IMR-90 (cell line): ENCODE data around the gene OR7C2. TPM values are rescaled to one million over a fixed set of nuclear protein-coding genes. Genes with fewer than 3 reads are reported as not detected.

ENCODE experiments used
- ATAC-seq: fragments of 200-7000 bp; cut with Tn5 transposase; 2 replicates; pipeline ENCODE4 v1.9.1; 2020; ENCODE audit warnings: low read depth, mild to moderate bottlenecking, moderate library complexity
- BruUV-seq: library from RNA; stranded (reverse); fragments of 400-500 nt; replicated peaks from 2 replicates; lab custom pipeline; 2021; lab: Mats Ljungman, UMichigan
- CTCF ChIA-PET: fragments of 300-600 bp; formaldehyde crosslinking; extraction: SDS; loops from one replicate; lab custom pipeline; 2021; ENCODE audit warnings: antibody characterized with exemption; lab: Yijun Ruan, JAX
- POLR2A ChIA-PET: fragments of 300-600 bp; sonication (Branson Sonifier 250); formaldehyde crosslinking; loops from one replicate; lab custom pipeline; 2022; ENCODE audit warnings: antibody characterized with exemption; ENCODE audit not compliant: unreplicated experiment; lab: Charles Lee
- DNase-seq: peaks from one replicate; pipeline ENCODE4 v3.0.0; 2013
- H2AFZ ChIP-seq: replicated peaks from 2 replicates; pipeline ENCODE3; 2013; ENCODE audit warnings: low read length, mild to moderate bottlenecking; ENCODE audit not compliant: poor library complexity
- H2AK5ac ChIP-seq: 2 replicates; pipeline ENCODE4 v1.6.1; 2013; ENCODE audit warnings: low read depth, low read length, inconsistent platforms
- H2AK9ac ChIP-seq: replicated peaks from 2 replicates; pipeline ENCODE3; 2013; ENCODE audit warnings: mild to moderate bottlenecking, low read depth, low read length, moderate library complexity; ENCODE audit not compliant: poor library complexity
- H2BK120ac ChIP-seq: 2 replicates; pipeline ENCODE4 v1.6.1; 2013; ENCODE audit warnings: low read depth, low read length, inconsistent platforms
- H2BK15ac ChIP-seq: 3 replicates; pipeline ENCODE4 v1.6.1; 2013; ENCODE audit warnings: low read depth, low read length, inconsistent platforms
- H2BK20ac ChIP-seq: 2 replicates; pipeline ENCODE4 v1.6.1; 2013; ENCODE audit warnings: low read depth, mild to moderate bottlenecking, inconsistent platforms, low read length, moderate library complexity
- H2BK5ac ChIP-seq: 2 replicates; pipeline ENCODE4 v1.6.1; 2013; ENCODE audit warnings: mild to moderate bottlenecking, low read depth, low read length, inconsistent platforms; ENCODE audit not compliant: poor library complexity, severe bottlenecking
- H3K14ac ChIP-seq: replicated peaks from 2 replicates; pipeline ENCODE4 v1.6.1; 2013; ENCODE audit warnings: low read depth, low read length, inconsistent platforms
- H3K18ac ChIP-seq: 2 replicates; pipeline ENCODE4 v1.6.1; 2013; ENCODE audit warnings: low read depth, low read length, control low read depth
- H3K23ac ChIP-seq: 2 replicates; pipeline ENCODE4 v1.6.1; 2013; ENCODE audit warnings: low read depth, low read length, inconsistent platforms
- H3K27ac ChIP-seq: 2 replicates; pipeline ENCODE4 v1.5.1; 2013; ENCODE audit warnings: mild to moderate bottlenecking, control low read depth, low read length; ENCODE audit not compliant: insufficient read depth
- H3K27me3 ChIP-seq: 2 replicates; pipeline ENCODE4 v1.6.1; 2013; ENCODE audit warnings: low read length; ENCODE audit not compliant: control insufficient read depth, insufficient read depth
- H3K36me3 ChIP-seq: 2 replicates; pipeline ENCODE4 v1.6.1; 2013; ENCODE audit warnings: low read length, mixed read lengths; ENCODE audit not compliant: control insufficient read depth, insufficient read depth
- H3K4ac ChIP-seq: 2 replicates; pipeline ENCODE4 v1.6.1; 2013; ENCODE audit warnings: low read depth, low read length, inconsistent platforms
- H3K4me1 ChIP-seq: 2 replicates; pipeline ENCODE4 v1.6.1; 2013; ENCODE audit warnings: low read length, mixed read lengths; ENCODE audit not compliant: control insufficient read depth, insufficient read depth
- H3K4me2 ChIP-seq: 2 replicates; pipeline ENCODE4 v1.6.1; 2013; ENCODE audit warnings: low read depth, mild to moderate bottlenecking, control low read depth, low read length, moderate library complexity
- H3K4me3 ChIP-seq: 2 replicates; pipeline ENCODE4 v1.5.1; 2013; ENCODE audit warnings: low read depth, mild to moderate bottlenecking, control low read depth, low read length, moderate library complexity; ENCODE audit not compliant: insufficient read depth
- H3K56ac ChIP-seq: 2 replicates; pipeline ENCODE4 v1.6.1; 2013; ENCODE audit warnings: low read length, inconsistent platforms; ENCODE audit not compliant: insufficient read depth; ENCODE audit errors: extremely low read depth
- H3K79me1 ChIP-seq, 2 experiments: 2 replicates each; pipeline ENCODE4 v1.6.1; 2013; ENCODE audit warnings: low read length in 2 of 2, inconsistent platforms in 1 of 2, low read depth in 1 of 2
- H3K9ac ChIP-seq: 2 replicates; pipeline ENCODE4 v1.6.1; 2013; ENCODE audit warnings: low read depth, low read length, control low read depth
- H3K9me1 ChIP-seq: 2 replicates; pipeline ENCODE4 v1.6.1; 2013; ENCODE audit warnings: low read length, inconsistent platforms; ENCODE audit not compliant: insufficient read depth
- H3K9me3 ChIP-seq: 2 replicates; pipeline ENCODE4 v1.6.1; 2013; ENCODE audit warnings: low read length; ENCODE audit not compliant: control insufficient read depth, insufficient read depth
- H4K20me1 ChIP-seq: 2 replicates; pipeline ENCODE4 v1.6.1; 2013; ENCODE audit warnings: low read length, inconsistent platforms; ENCODE audit not compliant: insufficient read depth
- H4K5ac ChIP-seq: 2 replicates; pipeline ENCODE4 v1.6.1; 2013; ENCODE audit warnings: mild to moderate bottlenecking, low read depth, low read length, control low read depth
- H4K8ac ChIP-seq, 2 experiments: 2 replicates each; pipeline ENCODE4 v1.6.1; 2013; ENCODE audit warnings: low read depth in 2 of 2, low read length in 2 of 2, control low read depth in 1 of 2, inconsistent platforms in 1 of 2
- H4K91ac ChIP-seq: 2 replicates; pipeline ENCODE4 v1.6.1; 2013; ENCODE audit warnings: low read depth, low read length, inconsistent platforms; ENCODE audit not compliant: insufficient read depth
- NFE2L2 ChIP-seq: fragments of 150-350 bp; IDR thresholded peaks from 2 replicates; pipeline ENCODE4 v1.6.1; 2016; ENCODE audit warnings: low read depth, mild to moderate bottlenecking, low read length
- WGBS, 2 experiments: methylation state at CpG; one replicate each; pipeline versions ENCODE4 v1.1.5 to v1.1.7; 2013; ENCODE audit warnings: missing lambda C conversion rate in 2 of 2; ENCODE audit not compliant: insufficient read length in 1 of 2; ENCODE audit errors: extremely low coverage in 2 of 2; 5-methylcytosine and 5-hydroxymethylcytosine counted together
- dilution Hi-C: fragments of 300-500 bp; cut with HindIII; formaldehyde crosslinking; loops from one replicate; pipeline ENCODE4 v1.14.3; 2018; ENCODE audit warnings: low sequenced_read_pairs; ENCODE audit not compliant: unreplicated experiment
- in situ Hi-C: fragments of 300-500 bp; cut with MboI; formaldehyde crosslinking; loops from 3 replicates; pipeline ENCODE4 v1.14.3; 2019; ENCODE audit warnings: low sequenced_read_pairs, inconsistent platforms, mixed read lengths
- intact Hi-C: fragments of 100-400 bp; cut with micrococcal nuclease; formaldehyde crosslinking; loops from 2 replicates; pipeline ENCODE4 v1.10.0; 2022
- polyA plus RNA-seq, 3 experiments: library from polyadenylated mRNA; depleted of rRNA; stranded (reverse); fragments of >200 nt; gene quantifications; 2 replicates each; pipeline ENCODE4 v1.2.3, GENCODE V29; 2012; ENCODE audit warnings: low replicate concordance in 1 of 3
- total RNA-seq: library from RNA; depleted of rRNA; stranded (reverse); fragments of >200 nt; gene quantifications from 2 replicates; pipeline ENCODE4 v1.2.3, GENCODE V29; 2012
- TF ChIP-seq, protein P1 (sequence below): fragments of 150-350 bp; IDR thresholded peaks from 2 replicates; pipeline ENCODE4 v1.6.1; 2016; ENCODE audit warnings: low read depth, mild to moderate bottlenecking, low read length, moderate library complexity, borderline replicate concordance

The OR7C2 gene
- total and polyA plus RNA-seq, 2 of the 4 experiments (the other 2 are of a cell fraction) = not detected

- Histone ChIP-seq H3K4ac (no peak overlapping the region), H4K8ac (no peak overlapping the region), H2BK20ac (no peak overlapping the region), H3K9me3 (peaks cover 21% of the 10 kb centered on the region), H2AK5ac (no peak overlapping the region), H3K4me3 (no peak overlapping the region), H4K5ac (no peak overlapping the region), H3K18ac (no peak overlapping the region), H2BK15ac (no peak overlapping the region), H2BK120ac (no peak overlapping the region), H3K4me1 (no peaks in the 10 kb centered on the region), H3K14ac (no peak overlapping the region), H2AK9ac (no peak overlapping the region), H2AFZ (no peak overlapping the region), H3K9ac (no peak overlapping the region), H3K27ac (no peak overlapping the region), H4K91ac (no peak overlapping the region), H3K56ac (no peak overlapping the region), H4K20me1 (no peaks in the 10 kb centered on the region), H3K9me1 (no peaks in the 10 kb centered on the region), H3K4me2 (no peak overlapping the region), H3K79me1 (no peaks in the 10 kb centered on the region), H3K36me3 (no peaks in the 10 kb centered on the region), H2BK5ac (no peak overlapping the region), H3K27me3 (no peaks in the 10 kb centered on the region), H3K23ac (no peak overlapping the region)
- WGBS, 2 experiments = no CpG with 5 or more reads among the region's 1 CpG
- CTCF ChIA-PET = no interaction called here
- DNase-seq (no peak), ATAC-seq (no peak)
- no peak for TF ChIP-seq NFE2L2
- TF ChIP-seq, protein P1, sequence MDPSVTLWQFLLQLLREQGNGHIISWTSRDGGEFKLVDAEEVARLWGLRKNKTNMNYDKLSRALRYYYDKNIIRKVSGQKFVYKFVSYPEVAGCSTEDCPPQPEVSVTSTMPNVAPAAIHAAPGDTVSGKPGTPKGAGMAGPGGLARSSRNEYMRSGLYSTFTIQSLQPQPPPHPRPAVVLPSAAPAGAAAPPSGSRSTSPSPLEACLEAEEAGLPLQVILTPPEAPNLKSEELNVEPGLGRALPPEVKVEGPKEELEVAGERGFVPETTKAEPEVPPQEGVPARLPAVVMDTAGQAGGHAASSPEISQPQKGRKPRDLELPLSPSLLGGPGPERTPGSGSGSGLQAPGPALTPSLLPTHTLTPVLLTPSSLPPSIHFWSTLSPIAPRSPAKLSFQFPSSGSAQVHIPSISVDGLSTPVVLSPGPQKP = no peak
- dilution Hi-C loops (no loop called here), in situ Hi-C loops (no loop called here), intact Hi-C loops (no loop called here)
- POLR2A ChIA-PET = no interaction called here
- BruUV-seq = no TSS peak
These were observed 9.1 kb downstream of the OR7C2 start for GRCh38 chr19:14950421-14950820.
